Adrenal gland (tissue), 12 donors: ENCODE data around the gene C12orf43. TPM values are rescaled to one million over a fixed set of nuclear protein-coding genes. Genes with fewer than 3 reads are reported as not detected.
"Not testable (repeated sequence)": the region's sequence is repeated elsewhere in the genome, so short reads cannot be mapped to it uniquely, and the experiment has no call there.

Experiments used
- DNase-seq, 7 donors: peaks; one replicate each; pipeline ENCODE4 v3.0.0-alpha.2; 2019 to 2020
- H3K27ac ChIP-seq, 5 donors: fragments of 200-600 bp; sonication (generic) in 4 of 5; 1 replicate in 3 of 5; 2 replicates in 2 of 5; pipeline versions ENCODE4 v1.5.1 to v1.8.0; 2016 to 2020; ENCODE audit warnings: mild to moderate bottlenecking in 1 of 5
- H3K27me3 ChIP-seq: fragments of 200-600 bp; 2 replicates; pipeline ENCODE4 v1.8.0; 2021
- H3K36me3 ChIP-seq, 2 donors: fragments of 200-600 bp; replicated peaks in 1 of 2; 1 replicate in 1 of 2; 2 replicates in 1 of 2; pipeline versions ENCODE4 v1.5.1 to v1.8.0; 2018 to 2022
- H3K4me1 ChIP-seq, 2 donors: fragments of 200-600 bp; replicated peaks in 1 of 2; 1 replicate in 1 of 2; 2 replicates in 1 of 2; pipeline versions ENCODE4 v1.5.1 to v1.8.0; 2018 to 2021
- H3K4me3 ChIP-seq, 4 donors: fragments of 200-600 bp; sonication (generic) in 3 of 4; one replicate each; pipeline ENCODE4 v1.5.1; 2016 to 2018
- H3K9me3 ChIP-seq, 3 donors: fragments of 200-600 bp; sonication (generic) in 1 of 3; replicated peaks in 1 of 3; 1 replicate in 2 of 3; 2 replicates in 1 of 3; pipeline versions ENCODE4 v1.5.1 to v1.8.0; 2016 to 2021
- POLR2A ChIP-seq, 2 donors: fragments of 450-650 bp; IDR thresholded peaks; one replicate each; pipeline ENCODE4 v1.6.1; 2017; ENCODE audit warnings: antibody characterized with exemption in 2 of 2, mild to moderate bottlenecking in 2 of 2, moderate library complexity in 1 of 2
- WGBS, 4 donors: extraction: QIAGEN DNeasy Blood & Tissue Kit in 2 of 4; methylation state at CpG; one replicate each; pipeline versions ENCODE4 v1.1.5 to v1.1.7; 2013 to 2017; 5-methylcytosine and 5-hydroxymethylcytosine counted together
- intact Hi-C, 2 donors: fragments of 100-400 bp; cut with DNase I; formaldehyde crosslinking; loops; one replicate each; pipeline versions ENCODE4 v1.14.1 to v1.15.0; 2022 to 2023
- polyA plus RNA-seq, 3 donors: library from polyadenylated mRNA; stranded (reverse); fragments of 200-250 nt in 2 of 3; fragments of 350-450 nt in 1 of 3; fragmentation: Illumina TruSeq in 1 of 3; extraction: RNeasy Lipid Tissue Mini Kit (QIAGEN cat#74804) in 1 of 3; gene quantifications; one replicate each; pipeline ENCODE4 v1.2.3, GENCODE V29; 2013 to 2014
- total RNA-seq, 9 donors: library from RNA; depleted of rRNA in 4 of 9; stranded (reverse); fragments of >200 nt in 4 of 9; fragments of 120-200 nt in 1 of 9; fragmentation: NEBNext Ultra II Directional in 1 of 9; extraction: Animal tissue kit (Norgen Biotek cat#: 25700) in 1 of 9; gene quantifications; one replicate each; pipeline versions ENCODE4 v1.1.0 to v1.2.4, GENCODE V29; 2013 to 2023
- TF ChIP-seq, protein P1 (sequence below), 6 experiments: fragments of 450-650 bp in 4 of 6; fragments of 200-600 bp in 2 of 6; sonication (generic) in 1 of 6; IDR thresholded peaks; 1 replicate in 5 of 6; 2 replicates in 1 of 6; pipeline versions ENCODE4 v1.5.1 to v1.8.0; 2016 to 2021; ENCODE audit warnings: antibody characterized with exemption in 6 of 6, mild to moderate bottlenecking in 2 of 6, moderate library complexity in 1 of 6
- donor health status: healthy with polysubstance abuse.
- donor health status: Bipolar disorder and iron deficiency.
- donor health status: DM: yes; HTN: yes; CAD: no.
- donor health status: DM: no; HTN: no; CAD: no.
- donor health status: DM: no; HTN: no; CAD: no.
- donor health status: DM: yes; HTN: yes; CAD: no.

The C12orf43 gene
- total and polyA plus RNA-seq, 12 donors: 8.9 to 20.0 (median 13.5) TPM

DNA sequence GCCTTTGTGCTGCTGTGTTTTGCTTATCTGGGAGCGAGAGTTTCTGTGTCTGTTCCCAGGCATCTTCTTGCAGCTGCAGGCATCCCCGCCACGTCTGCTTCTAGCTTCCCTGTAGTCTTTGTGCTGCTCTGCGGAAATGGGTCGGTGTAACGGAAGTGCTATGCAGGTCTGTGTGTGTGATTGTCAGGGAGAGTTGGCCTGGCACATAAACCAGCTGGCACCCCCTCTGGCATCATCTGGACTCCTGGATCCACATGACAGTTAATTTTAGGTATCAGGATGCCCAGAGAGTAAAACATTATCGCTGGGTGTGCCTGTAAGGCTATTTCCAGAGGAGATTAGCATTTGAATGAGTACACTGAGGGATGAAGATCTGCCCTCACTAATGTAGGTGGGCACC is 32.2 kb upstream of the C12orf43 start:
- H3K36me3 ChIP-seq: no peaks in the 10 kb centered on the region
- no peaks in the 10 kb centered on the region for H3K27me3 ChIP-seq
- no peak for DNase-seq
- intact Hi-C loops: no loop called here
- no peak overlapping the region for H3K27ac ChIP-seq
- TF ChIP-seq, protein P1, sequence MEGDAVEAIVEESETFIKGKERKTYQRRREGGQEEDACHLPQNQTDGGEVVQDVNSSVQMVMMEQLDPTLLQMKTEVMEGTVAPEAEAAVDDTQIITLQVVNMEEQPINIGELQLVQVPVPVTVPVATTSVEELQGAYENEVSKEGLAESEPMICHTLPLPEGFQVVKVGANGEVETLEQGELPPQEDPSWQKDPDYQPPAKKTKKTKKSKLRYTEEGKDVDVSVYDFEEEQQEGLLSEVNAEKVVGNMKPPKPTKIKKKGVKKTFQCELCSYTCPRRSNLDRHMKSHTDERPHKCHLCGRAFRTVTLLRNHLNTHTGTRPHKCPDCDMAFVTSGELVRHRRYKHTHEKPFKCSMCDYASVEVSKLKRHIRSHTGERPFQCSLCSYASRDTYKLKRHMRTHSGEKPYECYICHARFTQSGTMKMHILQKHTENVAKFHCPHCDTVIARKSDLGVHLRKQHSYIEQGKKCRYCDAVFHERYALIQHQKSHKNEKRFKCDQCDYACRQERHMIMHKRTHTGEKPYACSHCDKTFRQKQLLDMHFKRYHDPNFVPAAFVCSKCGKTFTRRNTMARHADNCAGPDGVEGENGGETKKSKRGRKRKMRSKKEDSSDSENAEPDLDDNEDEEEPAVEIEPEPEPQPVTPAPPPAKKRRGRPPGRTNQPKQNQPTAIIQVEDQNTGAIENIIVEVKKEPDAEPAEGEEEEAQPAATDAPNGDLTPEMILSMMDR (IDR thresholded peaks at IDR 0.05): no peak
- TF ChIP-seq POLR2A (IDR thresholded peaks at IDR 0.05): no peak
- H3K4me1 ChIP-seq: no peaks in the 10 kb centered on the region
- no peaks in the 10 kb centered on the region for H3K9me3 ChIP-seq
- WGBS, 4 donors: 70 to 81% (median 74%) methylated on average over 5 to 7 of the region's 7 CpGs
- no peak overlapping the region for H3K4me3 ChIP-seq

DNA sequence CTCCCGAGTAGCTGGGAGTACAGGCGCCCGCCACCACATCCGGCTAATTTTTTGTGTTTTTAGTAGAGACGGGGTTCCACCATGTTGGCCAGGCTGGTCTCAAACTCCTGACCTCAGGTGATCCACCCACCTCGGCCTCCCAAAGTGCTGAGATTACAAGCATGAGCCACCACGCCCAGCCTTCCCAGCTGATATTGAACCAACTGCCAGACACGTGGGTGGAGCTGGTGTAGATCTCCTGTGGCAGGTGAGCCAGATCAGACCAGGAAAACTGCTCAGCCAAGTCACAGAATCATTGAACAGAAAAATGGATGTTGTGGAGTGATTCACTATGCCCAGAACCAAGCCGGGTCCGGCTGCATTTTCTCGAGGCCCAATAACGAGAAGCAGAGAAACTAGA is 31.1 kb upstream of the C12orf43 start:
- H3K4me3 ChIP-seq, H3K4me1 ChIP-seq, DNase-seq, intact Hi-C loops, H3K9me3 ChIP-seq, H3K27ac ChIP-seq, H3K36me3 ChIP-seq, H3K27me3 ChIP-seq: not testable (repeated sequence)
- WGBS, 4 donors: 82 to 90% (median 87%) methylated on average over 12 of the region's 12 CpGs

DNA sequence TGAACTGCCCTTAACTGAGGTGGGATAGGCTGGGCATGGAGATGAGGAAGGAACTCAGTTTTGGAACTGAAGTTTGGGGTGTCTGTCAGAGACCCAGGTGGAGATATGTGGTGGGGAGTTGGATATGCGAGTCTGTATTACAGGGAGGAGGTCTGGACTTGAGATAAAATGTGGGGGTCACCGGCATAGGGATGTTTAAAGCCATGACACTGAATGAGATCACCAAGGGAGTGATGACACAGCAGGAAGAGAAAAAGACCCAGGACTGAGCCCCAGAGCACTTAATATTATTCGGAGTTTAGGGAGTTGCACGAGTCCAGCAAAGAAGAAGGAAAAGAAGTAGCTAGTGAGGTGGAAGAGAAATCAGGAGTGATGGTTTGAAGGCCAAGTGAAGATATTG is 26.8 kb upstream of the C12orf43 start:
- no peak overlapping the region for H3K27ac ChIP-seq
- H3K36me3 ChIP-seq: no peaks in the 10 kb centered on the region
- DNase-seq: no peak
- intact Hi-C loops: no loop called here
- no peak overlapping the region for H3K4me3 ChIP-seq
- WGBS, 4 donors: 71 to 86% (median 80%) methylated on average over 4 of the region's 4 CpGs
- peaks cover 0 to 6% of the 10 kb centered on the region in 2 donors for H3K4me1 ChIP-seq
- no peaks in the 10 kb centered on the region for H3K27me3 ChIP-seq
- TF ChIP-seq POLR2A (IDR thresholded peaks at IDR 0.05): no peak
- TF ChIP-seq, protein P1 (IDR thresholded peaks at IDR 0.05): no peak
- no peaks in the 10 kb centered on the region for H3K9me3 ChIP-seq

DNA sequence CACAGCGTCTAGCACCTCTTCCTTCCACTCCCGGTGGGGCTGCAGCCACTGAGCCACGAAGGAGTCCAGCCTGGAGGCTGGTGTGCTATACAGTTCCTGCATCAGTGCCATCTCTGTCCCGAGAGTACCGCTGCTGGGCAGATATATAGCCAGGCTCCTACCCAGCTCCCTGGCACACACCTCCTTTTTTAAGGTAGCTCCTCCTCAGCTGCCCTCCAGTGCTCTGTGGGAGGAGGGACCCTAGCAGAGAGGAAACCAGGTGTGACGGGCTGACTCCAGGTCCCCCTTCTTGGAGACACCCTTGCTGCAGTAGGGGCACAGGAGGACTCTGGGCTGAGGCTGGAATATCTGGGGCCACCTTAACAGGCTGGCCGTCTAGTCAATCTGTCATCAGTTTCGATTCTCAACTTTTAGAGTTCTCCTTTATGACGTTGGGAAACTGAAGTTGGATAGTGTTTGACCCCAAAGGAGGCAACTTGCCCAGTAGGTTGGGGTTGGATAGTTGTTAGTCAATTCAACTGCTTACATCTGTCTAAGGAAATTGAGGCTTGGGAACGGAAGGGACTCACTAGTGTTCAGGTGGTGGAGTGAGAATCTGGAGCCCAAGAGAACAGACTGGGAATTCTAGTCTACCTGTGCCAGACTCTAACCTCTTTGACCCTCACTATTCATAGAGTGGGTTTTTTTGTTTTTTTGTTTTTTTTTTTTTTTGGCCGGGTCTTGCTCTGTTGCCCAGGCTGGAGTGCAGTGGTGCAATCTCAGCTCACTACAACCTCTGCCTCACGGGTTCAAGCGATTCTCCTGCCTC is 22.8 kb upstream of the C12orf43 start, which contains the start of gene OASL:
Gene OASL (minus strand): TSS at position 386 of the 808 bp plus-strand sequence. CDS start 275 bp downstream, at position 111.
- peak in 6 of 7 donors; percentile 36 to 68 (median 48) for DNase-seq
- peak in 1 of 2 donors; percentile 17 for TF ChIP-seq POLR2A (IDR thresholded peaks at IDR 0.05)
- TF ChIP-seq, protein P1 (IDR thresholded peaks at IDR 0.05): no peak
- H3K36me3 ChIP-seq: no peaks in the 10 kb centered on the region
- 20 to 28% (median 25%) methylated on average over 12 to 13 of the region's 13 CpGs for WGBS, 4 donors
- intact Hi-C loops: no loop called here
- H3K27me3 ChIP-seq: no peaks in the 10 kb centered on the region
- no peaks in the 10 kb centered on the region for H3K9me3 ChIP-seq
- H3K4me1 ChIP-seq: peaks cover 0 to 6% of the 10 kb centered on the region in 2 donors
- H3K27ac ChIP-seq: peak within 1 kb of the TSS in 1 of 5 donors; percentile 71
- peak within 1 kb of the TSS in 3 of 4 donors; percentile 7 to 47 (median 23) for H3K4me3 ChIP-seq
